ENCODE results near the gene GYPC. TPM values are rescaled to one million over a fixed set of nuclear protein-coding genes. Genes with fewer than 3 reads are reported as not detected.
"Not testable (repeated sequence)": the region's sequence is repeated elsewhere in the genome, so short reads cannot be mapped to it uniquely, and the experiment has no call there.

The GYPC gene
- total RNA-seq, 1 donor, result 161 TPM

DNA sequence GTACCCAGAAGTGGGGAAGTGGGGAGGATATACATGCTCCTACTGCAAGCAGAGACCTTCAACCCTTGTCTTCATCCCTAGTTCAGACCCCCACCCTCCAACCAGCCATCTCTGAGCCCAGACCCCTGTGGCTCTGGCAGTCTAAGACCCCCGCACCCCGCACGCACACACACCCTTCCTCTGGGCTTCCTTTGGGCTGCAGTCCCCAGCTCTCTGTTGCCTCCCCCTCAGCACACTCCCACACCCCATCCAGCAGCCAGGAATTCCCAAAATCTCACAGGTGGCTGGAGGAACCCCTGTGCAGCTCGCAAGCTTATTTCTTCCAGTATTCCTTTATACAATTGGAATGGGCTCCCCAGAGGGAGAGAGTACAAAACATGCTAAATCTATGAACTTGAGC, 13.9 kb upstream of the GYPC start:
- no peak for DNase-seq (ENCODE audit: low read depth)
- TF ChIP-seq, protein P1, sequence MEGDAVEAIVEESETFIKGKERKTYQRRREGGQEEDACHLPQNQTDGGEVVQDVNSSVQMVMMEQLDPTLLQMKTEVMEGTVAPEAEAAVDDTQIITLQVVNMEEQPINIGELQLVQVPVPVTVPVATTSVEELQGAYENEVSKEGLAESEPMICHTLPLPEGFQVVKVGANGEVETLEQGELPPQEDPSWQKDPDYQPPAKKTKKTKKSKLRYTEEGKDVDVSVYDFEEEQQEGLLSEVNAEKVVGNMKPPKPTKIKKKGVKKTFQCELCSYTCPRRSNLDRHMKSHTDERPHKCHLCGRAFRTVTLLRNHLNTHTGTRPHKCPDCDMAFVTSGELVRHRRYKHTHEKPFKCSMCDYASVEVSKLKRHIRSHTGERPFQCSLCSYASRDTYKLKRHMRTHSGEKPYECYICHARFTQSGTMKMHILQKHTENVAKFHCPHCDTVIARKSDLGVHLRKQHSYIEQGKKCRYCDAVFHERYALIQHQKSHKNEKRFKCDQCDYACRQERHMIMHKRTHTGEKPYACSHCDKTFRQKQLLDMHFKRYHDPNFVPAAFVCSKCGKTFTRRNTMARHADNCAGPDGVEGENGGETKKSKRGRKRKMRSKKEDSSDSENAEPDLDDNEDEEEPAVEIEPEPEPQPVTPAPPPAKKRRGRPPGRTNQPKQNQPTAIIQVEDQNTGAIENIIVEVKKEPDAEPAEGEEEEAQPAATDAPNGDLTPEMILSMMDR (IDR thresholded peaks at IDR 0.05; ENCODE audit: insufficient read depth, low read depth, low read length), result no peak
- no peak overlapping the region for H3K4me3 ChIP-seq (ENCODE audit: low read depth, low read length)

- no peak overlapping the region for H3K4me3 ChIP-seq (ENCODE audit: low read depth, low read length)
- DNase-seq (ENCODE audit: low read depth), result no peak
- TF ChIP-seq, protein P1 (IDR thresholded peaks at IDR 0.05; ENCODE audit: insufficient read depth, low read depth, low read length), result no peak
Measured at GRCh38 chr2:126643431-126643830, 12.5 kb upstream of the GYPC start.

DNA sequence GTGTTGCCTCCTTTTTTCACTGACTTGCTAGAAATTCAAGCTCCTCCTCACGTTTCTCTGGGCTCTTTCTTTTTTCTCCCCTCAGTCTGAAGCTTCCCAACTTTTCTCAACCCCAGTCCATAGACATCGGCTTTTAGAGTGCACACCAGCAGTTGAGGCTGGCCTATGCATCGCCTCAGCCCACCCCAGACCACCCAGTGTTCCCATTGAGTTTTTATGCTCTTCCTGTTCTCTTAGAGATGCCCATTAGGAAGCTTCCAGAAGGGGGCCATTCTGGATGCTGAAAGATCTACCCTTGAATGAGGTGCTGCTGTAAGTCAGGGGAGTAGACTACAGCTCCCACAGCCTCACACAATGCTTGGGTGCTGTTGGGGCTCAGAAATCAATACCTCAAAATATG, 12.0 kb upstream of the GYPC start:
- H3K4me3 ChIP-seq (ENCODE audit: low read depth, low read length), result no peak overlapping the region
- TF ChIP-seq, protein P1 (IDR thresholded peaks at IDR 0.05; ENCODE audit: insufficient read depth, low read depth, low read length), result no peak
- DNase-seq (ENCODE audit: low read depth), result no peak

GRCh38 chr2:126644630-126645191, 11.2 kb upstream of the GYPC start:
- DNase-seq (ENCODE audit: low read depth), result no peak
- TF ChIP-seq, protein P1 (IDR thresholded peaks at IDR 0.05; ENCODE audit: insufficient read depth, low read depth, low read length), result no peak
- H3K4me3 ChIP-seq (ENCODE audit: low read depth, low read length), result no peak overlapping the region

GRCh38 chr2:126645211-126645618, 10.7 kb upstream of the GYPC start:
- TF ChIP-seq, protein P1 (IDR thresholded peaks at IDR 0.05; ENCODE audit: insufficient read depth, low read depth, low read length), result no peak
- no peak for DNase-seq (ENCODE audit: low read depth)
- no peak overlapping the region for H3K4me3 ChIP-seq (ENCODE audit: low read depth, low read length)

GRCh38 chr2:126646026-126646425, 9.9 kb upstream of the GYPC start:
- TF ChIP-seq, protein P1 (IDR thresholded peaks at IDR 0.05; ENCODE audit: insufficient read depth, low read depth, low read length), result no peak
- no peak for DNase-seq (ENCODE audit: low read depth)

GRCh38 chr2:126647714-126648344, 8.1 kb upstream of the GYPC start:
- H3K4me3 ChIP-seq (ENCODE audit: low read depth, low read length); DNase-seq (ENCODE audit: low read depth): not testable (repeated sequence)

More at GRCh38 chr2:126646026-126646425, 9.9 kb upstream of the GYPC start:
- H3K4me3 ChIP-seq (ENCODE audit: low read depth, low read length), result no peak overlapping the region

DNA sequence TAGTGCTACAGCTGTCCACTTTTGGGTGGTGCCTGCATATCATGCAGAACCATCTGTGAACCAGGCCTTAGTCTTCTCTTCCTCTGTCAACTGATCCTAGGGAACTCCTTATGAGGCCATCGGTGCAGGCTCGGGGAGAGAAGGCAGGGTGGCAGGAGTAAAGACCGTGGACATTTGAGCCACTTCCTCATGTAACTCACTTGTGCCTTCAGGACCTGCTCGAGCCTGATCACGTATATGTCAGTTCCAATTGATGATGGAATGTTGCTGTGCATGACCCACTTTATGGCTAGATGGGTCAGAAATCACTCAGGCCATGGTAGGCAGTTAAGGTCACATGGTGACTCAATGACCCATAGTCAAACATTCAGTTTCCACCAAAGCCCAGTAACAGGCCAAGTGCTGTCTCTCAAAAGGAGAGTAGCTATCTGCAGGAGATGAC, 7.6 kb upstream of the GYPC start:
- DNase-seq (ENCODE audit: low read depth); H3K4me3 ChIP-seq (ENCODE audit: low read depth, low read length): not testable (repeated sequence)

Measured in fibroblast of villous mesenchyme (primary cell).